B cell (primary cell): ENCODE data around the gene DUSP16.

Source experiments
- EZH2 ChIP-seq: IDR thresholded peaks from 2 replicates; pipeline ENCODE4 v1.6.1; 2012; ENCODE audit warnings: borderline replicate concordance, low read depth, mild to moderate bottlenecking, moderate library complexity, low read length; ENCODE audit not compliant: insufficient read depth, poor library complexity, severe bottlenecking
- TF ChIP-seq, protein P1 (sequence below): fragments of 200-600 bp; IDR thresholded peaks from one replicate; pipeline ENCODE4 v1.8.0; 2022; ENCODE audit warnings: antibody characterized with exemption, mild to moderate bottlenecking

DNA sequence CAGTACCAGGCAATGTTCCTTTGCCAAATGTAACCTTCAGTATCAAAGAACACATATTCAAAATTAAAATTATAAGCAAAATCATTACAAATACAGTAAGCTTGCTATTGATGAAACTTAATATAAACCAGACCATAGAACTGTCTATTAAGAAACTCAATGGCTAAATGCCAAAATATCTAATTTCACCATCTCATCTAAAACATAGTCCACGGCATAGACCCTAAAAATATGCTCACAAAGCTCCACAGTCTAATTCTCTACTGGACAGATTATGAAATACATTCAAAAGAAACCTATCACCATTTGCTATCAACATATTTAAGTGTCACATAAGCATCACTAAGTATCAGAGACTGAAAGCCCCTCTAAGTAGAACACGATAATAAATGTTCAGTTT lies 25.2 kb downstream of the DUSP16 start:
- TF ChIP-seq, protein P1, sequence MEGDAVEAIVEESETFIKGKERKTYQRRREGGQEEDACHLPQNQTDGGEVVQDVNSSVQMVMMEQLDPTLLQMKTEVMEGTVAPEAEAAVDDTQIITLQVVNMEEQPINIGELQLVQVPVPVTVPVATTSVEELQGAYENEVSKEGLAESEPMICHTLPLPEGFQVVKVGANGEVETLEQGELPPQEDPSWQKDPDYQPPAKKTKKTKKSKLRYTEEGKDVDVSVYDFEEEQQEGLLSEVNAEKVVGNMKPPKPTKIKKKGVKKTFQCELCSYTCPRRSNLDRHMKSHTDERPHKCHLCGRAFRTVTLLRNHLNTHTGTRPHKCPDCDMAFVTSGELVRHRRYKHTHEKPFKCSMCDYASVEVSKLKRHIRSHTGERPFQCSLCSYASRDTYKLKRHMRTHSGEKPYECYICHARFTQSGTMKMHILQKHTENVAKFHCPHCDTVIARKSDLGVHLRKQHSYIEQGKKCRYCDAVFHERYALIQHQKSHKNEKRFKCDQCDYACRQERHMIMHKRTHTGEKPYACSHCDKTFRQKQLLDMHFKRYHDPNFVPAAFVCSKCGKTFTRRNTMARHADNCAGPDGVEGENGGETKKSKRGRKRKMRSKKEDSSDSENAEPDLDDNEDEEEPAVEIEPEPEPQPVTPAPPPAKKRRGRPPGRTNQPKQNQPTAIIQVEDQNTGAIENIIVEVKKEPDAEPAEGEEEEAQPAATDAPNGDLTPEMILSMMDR, result no peak
- TF ChIP-seq EZH2, result no peak
